ENCODE data around the gene UGT1A9.
A peak's percentile ranks its signal among the peaks of the same experiment; 100 is the strongest.
"Not testable (repeated sequence)": the region's sequence is repeated elsewhere in the genome, so short reads cannot be mapped to it uniquely, and the experiment has no call there.

Gene UGT1A9

GRCh38 chr2:233671290-233672161, at the start of gene UGT1A9:
Gene UGT1A9 (plus strand): TSS chr2:233671898. CDS start chr2:233671935, 37 bp downstream.
- Histone ChIP-seq H3K4me3 (ENCODE audit: low read depth, low read length) (no peak within 1 kb of the TSS), H3K9me3 (ENCODE audit: severe bottlenecking) (peaks cover 4% of the 10 kb centered on the region), H3K36me3 (no peaks in the 10 kb centered on the region), H3K27ac (no peak within 1 kb of the TSS), H3K27me3 (ENCODE audit: insufficient read depth, low read depth, severe bottlenecking) (no peaks in the 10 kb centered on the region)
- DNase-seq = no peak
- TF ChIP-seq, protein P1, sequence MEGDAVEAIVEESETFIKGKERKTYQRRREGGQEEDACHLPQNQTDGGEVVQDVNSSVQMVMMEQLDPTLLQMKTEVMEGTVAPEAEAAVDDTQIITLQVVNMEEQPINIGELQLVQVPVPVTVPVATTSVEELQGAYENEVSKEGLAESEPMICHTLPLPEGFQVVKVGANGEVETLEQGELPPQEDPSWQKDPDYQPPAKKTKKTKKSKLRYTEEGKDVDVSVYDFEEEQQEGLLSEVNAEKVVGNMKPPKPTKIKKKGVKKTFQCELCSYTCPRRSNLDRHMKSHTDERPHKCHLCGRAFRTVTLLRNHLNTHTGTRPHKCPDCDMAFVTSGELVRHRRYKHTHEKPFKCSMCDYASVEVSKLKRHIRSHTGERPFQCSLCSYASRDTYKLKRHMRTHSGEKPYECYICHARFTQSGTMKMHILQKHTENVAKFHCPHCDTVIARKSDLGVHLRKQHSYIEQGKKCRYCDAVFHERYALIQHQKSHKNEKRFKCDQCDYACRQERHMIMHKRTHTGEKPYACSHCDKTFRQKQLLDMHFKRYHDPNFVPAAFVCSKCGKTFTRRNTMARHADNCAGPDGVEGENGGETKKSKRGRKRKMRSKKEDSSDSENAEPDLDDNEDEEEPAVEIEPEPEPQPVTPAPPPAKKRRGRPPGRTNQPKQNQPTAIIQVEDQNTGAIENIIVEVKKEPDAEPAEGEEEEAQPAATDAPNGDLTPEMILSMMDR (IDR thresholded peaks at IDR 0.05; ENCODE audit: low read depth, low read length) = no peak

- Histone ChIP-seq H3K4me3 (ENCODE audit: low read depth, low read length) (no peak overlapping the region), H3K27me3 (ENCODE audit: insufficient read depth, low read depth, severe bottlenecking) (no peaks in the 10 kb centered on the region), H3K9me3 (ENCODE audit: severe bottlenecking) (peaks cover 3% of the 10 kb centered on the region), H3K27ac (no peak overlapping the region), H3K36me3 (no peaks in the 10 kb centered on the region)
- DNase-seq = no peak
- TF ChIP-seq, protein P1 (IDR thresholded peaks at IDR 0.05; ENCODE audit: low read depth, low read length) = no peak
Measured at GRCh38 chr2:233627331-233628025, 44.2 kb upstream of the UGT1A9 start.

DNA sequence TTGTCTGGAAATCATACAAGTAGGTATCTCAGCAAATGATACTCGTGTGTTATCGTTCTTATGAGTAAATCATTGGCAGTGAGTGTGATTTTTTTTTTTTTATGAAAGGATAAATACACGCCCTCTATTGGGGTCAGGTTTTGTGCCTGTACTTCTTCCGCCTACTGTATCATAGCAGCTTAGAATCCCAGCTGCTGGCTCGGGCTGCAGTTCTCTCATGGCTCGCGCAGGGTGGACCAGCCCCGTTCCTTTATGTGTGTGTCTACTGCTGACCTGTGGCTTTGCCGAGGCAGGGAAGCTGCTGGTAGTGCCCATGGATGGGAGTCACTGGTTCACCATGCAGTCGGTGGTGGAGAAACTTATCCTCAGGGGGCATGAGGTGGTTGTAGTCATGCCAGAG, 35.4 kb upstream of the UGT1A9 start, which contains the start of gene UGT1A10:
Gene UGT1A10 (plus strand): TSS at position 143 of the 400 bp plus-strand sequence. CDS start 75 bp downstream, at position 218.
- H3K27me3 ChIP-seq (ENCODE audit: insufficient read depth, low read depth, severe bottlenecking); H3K4me3 ChIP-seq (ENCODE audit: low read depth, low read length); H3K9me3 ChIP-seq (ENCODE audit: severe bottlenecking); H3K36me3 ChIP-seq; DNase-seq; H3K27ac ChIP-seq: not testable (repeated sequence)

- Histone ChIP-seq H3K9me3 (ENCODE audit: severe bottlenecking) (peaks cover 4% of the 10 kb centered on the region), H3K27ac (no peak overlapping the region), H3K36me3 (no peaks in the 10 kb centered on the region), H3K27me3 (ENCODE audit: insufficient read depth, low read depth, severe bottlenecking) (no peaks in the 10 kb centered on the region), H3K4me3 (ENCODE audit: low read depth, low read length) (no peak overlapping the region)
- peak; percentile 14 for DNase-seq
- TF ChIP-seq, protein P1 (IDR thresholded peaks at IDR 0.05; ENCODE audit: low read depth, low read length) = no peak
Measured at GRCh38 chr2:233638836-233639235, 32.9 kb upstream of the UGT1A9 start.

DNA sequence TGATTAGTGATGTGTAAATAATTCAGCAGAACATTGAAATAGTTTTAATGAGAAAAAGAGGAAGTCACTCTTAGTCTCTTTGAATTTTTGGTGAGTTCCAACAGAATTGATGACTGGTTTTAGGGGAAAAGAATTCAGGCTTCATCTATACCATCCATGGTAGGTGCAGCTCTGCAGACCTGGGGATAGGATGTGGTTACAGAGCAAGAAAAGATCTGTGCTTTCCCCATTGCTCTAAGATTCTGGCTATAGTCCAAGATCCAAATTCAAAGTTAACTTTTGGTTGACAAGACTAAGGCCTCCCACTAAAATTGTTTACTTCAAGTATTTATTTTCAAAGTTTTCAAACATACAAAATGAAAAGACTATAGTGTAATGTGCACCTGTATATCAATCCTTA, 31.8 kb upstream of the UGT1A9 start:
- Histone ChIP-seq H3K27ac (no peak overlapping the region), H3K9me3 (ENCODE audit: severe bottlenecking) (peaks cover 4% of the 10 kb centered on the region), H3K4me3 (ENCODE audit: low read depth, low read length) (no peak overlapping the region), H3K36me3 (no peaks in the 10 kb centered on the region), H3K27me3 (ENCODE audit: insufficient read depth, low read depth, severe bottlenecking) (no peaks in the 10 kb centered on the region)
- DNase-seq = no peak
- TF ChIP-seq, protein P1 (IDR thresholded peaks at IDR 0.05; ENCODE audit: low read depth, low read length) = no peak

DNA sequence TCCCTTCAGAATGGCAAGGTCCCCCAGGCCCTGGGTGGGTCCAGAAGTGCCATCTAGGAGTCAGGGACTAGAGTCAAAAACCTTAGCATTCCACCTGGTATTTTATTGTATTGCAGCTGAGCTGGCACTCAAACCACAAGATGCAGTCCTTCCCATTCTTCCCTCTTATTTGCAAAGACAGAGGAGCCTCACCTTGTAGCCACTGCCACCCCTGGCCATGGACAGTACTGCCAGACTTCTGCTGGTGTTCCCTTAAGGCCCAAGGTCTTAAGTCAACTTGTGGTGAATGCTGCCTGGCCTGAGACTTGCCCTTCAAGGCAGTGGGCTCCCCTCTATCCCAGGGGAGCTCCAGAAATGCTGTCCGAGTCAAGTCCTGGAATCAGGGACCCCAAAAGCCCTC, 28.6 kb upstream of the UGT1A9 start:
- no peak overlapping the region for H3K4me3 ChIP-seq (ENCODE audit: low read depth, low read length)
- TF ChIP-seq, protein P1 (IDR thresholded peaks at IDR 0.05; ENCODE audit: low read depth, low read length) = peak; percentile 41
- peaks cover 12% of the 10 kb centered on the region for H3K9me3 ChIP-seq (ENCODE audit: severe bottlenecking)
- no peak overlapping the region for H3K27ac ChIP-seq
- H3K36me3 ChIP-seq = no peaks in the 10 kb centered on the region
- DNase-seq = peak; percentile 13
- no peaks in the 10 kb centered on the region for H3K27me3 ChIP-seq (ENCODE audit: insufficient read depth, low read depth, severe bottlenecking)

- peaks cover 12% of the 10 kb centered on the region for H3K9me3 ChIP-seq (ENCODE audit: severe bottlenecking)
- not testable (repeated sequence) for H3K27ac ChIP-seq; H3K36me3 ChIP-seq; H3K4me3 ChIP-seq (ENCODE audit: low read depth, low read length); H3K27me3 ChIP-seq (ENCODE audit: insufficient read depth, low read depth, severe bottlenecking); DNase-seq
Measured at GRCh38 chr2:233646033-233646432, 25.7 kb upstream of the UGT1A9 start.
